Suprapubic skin (tissue), 4 donors: ENCODE data around the gene DCXR. TPM values are rescaled to one million over a fixed set of nuclear protein-coding genes. Genes with fewer than 3 reads are reported as not detected.

ENCODE experiments used
- DNase-seq, 2 donors: peaks; one replicate each; pipeline ENCODE4 v3.0.0-alpha.2; 2019; ENCODE audit warnings: low spot score in 2 of 2
- H3K27ac ChIP-seq: fragments of 200-600 bp; sonication (generic); one replicate; pipeline ENCODE4 v1.5.1; 2019
- H3K27me3 ChIP-seq: fragments of 200-600 bp; sonication (generic); one replicate; pipeline ENCODE4 v1.5.1; 2019
- H3K36me3 ChIP-seq: fragments of 200-600 bp; sonication (generic); one replicate; pipeline ENCODE4 v1.5.1; 2019
- H3K4me1 ChIP-seq: fragments of 200-600 bp; sonication (generic); one replicate; pipeline ENCODE4 v1.5.1; 2019
- H3K4me3 ChIP-seq: fragments of 200-600 bp; sonication (generic); one replicate; pipeline ENCODE4 v1.5.1; 2019; ENCODE audit warnings: mild to moderate bottlenecking
- H3K9me3 ChIP-seq: fragments of 200-600 bp; sonication (generic); one replicate; pipeline ENCODE4 v1.5.1; 2019
- EP300 ChIP-seq: sonication (generic); formaldehyde crosslinking; IDR thresholded peaks from one replicate; pipeline ENCODE4 v1.6.1; 2017; ENCODE audit warnings: antibody characterized with exemption
- POLR2A ChIP-seq, 2 donors: fragments of 450-650 bp; IDR thresholded peaks; one replicate each; pipeline ENCODE4 v1.6.1; 2017; ENCODE audit warnings: antibody characterized with exemption in 2 of 2, mild to moderate bottlenecking in 2 of 2, moderate library complexity in 2 of 2
- POLR2AphosphoS5 ChIP-seq, 3 donors: sonication (generic); formaldehyde crosslinking; IDR thresholded peaks; one replicate each; pipeline ENCODE4 v1.6.1; 2017; ENCODE audit warnings: antibody characterized with exemption in 3 of 3
- WGBS: methylation state at CpG from one replicate; pipeline ENCODE4 v1.1.5; 2018; 5-methylcytosine and 5-hydroxymethylcytosine counted together
- total RNA-seq, 4 donors: library from RNA; depleted of rRNA; stranded (reverse); fragments of >200 nt; gene quantifications; one replicate each; pipeline ENCODE4 v1.1.0, GENCODE V29; 2016
- TF ChIP-seq, protein P1 (sequence below), 2 donors: fragments of 200-600 bp in 1 of 2; fragments of 450-650 bp in 1 of 2; sonication (generic) in 1 of 2; IDR thresholded peaks; one replicate each; pipeline ENCODE4 v1.5.1; 2016 to 2019; ENCODE audit warnings: antibody characterized with exemption in 2 of 2, mild to moderate bottlenecking in 1 of 2, moderate library complexity in 1 of 2

Gene DCXR
- total RNA-seq, 4 donors from 2014 or later, result 160 to 267 (median 222) TPM

DNA sequence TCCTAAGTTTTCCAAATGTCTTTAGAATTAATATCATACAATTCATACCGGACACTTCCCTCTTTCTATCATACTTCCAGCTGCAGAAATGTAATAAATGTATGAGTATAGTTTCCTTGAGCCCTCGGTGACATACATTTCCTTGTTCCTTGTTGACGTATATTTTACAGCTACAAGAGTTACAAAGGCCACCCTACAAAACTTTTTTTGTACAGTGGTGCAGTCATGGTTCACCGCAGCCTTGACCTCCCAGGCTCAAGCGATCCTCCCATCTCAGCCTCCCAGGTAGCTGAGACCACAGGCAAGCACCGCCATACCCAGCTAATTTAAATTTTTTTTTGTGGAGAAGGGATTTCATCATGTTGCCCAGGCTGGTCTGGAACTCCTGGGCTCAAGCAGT is 35.3 kb upstream of the DCXR start:
- Histone ChIP-seq H3K4me3 (no peak overlapping the region), H3K36me3 (no peaks in the 10 kb centered on the region), H3K27me3 (no peaks in the 10 kb centered on the region), H3K4me1 (no peaks in the 10 kb centered on the region), H3K27ac (no peak overlapping the region), H3K9me3 (no peaks in the 10 kb centered on the region)
- DNase-seq, result no peak
- TF ChIP-seq, protein P1, sequence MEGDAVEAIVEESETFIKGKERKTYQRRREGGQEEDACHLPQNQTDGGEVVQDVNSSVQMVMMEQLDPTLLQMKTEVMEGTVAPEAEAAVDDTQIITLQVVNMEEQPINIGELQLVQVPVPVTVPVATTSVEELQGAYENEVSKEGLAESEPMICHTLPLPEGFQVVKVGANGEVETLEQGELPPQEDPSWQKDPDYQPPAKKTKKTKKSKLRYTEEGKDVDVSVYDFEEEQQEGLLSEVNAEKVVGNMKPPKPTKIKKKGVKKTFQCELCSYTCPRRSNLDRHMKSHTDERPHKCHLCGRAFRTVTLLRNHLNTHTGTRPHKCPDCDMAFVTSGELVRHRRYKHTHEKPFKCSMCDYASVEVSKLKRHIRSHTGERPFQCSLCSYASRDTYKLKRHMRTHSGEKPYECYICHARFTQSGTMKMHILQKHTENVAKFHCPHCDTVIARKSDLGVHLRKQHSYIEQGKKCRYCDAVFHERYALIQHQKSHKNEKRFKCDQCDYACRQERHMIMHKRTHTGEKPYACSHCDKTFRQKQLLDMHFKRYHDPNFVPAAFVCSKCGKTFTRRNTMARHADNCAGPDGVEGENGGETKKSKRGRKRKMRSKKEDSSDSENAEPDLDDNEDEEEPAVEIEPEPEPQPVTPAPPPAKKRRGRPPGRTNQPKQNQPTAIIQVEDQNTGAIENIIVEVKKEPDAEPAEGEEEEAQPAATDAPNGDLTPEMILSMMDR (IDR thresholded peaks at IDR 0.05), result no peak
- TF ChIP-seq EP300, result no peak
- TF ChIP-seq POLR2AphosphoS5 (IDR thresholded peaks at IDR 0.05), result no peak
- no peak for TF ChIP-seq POLR2A (IDR thresholded peaks at IDR 0.05)
- 92% methylated on average over 5 of the region's 6 CpGs for WGBS

DNA sequence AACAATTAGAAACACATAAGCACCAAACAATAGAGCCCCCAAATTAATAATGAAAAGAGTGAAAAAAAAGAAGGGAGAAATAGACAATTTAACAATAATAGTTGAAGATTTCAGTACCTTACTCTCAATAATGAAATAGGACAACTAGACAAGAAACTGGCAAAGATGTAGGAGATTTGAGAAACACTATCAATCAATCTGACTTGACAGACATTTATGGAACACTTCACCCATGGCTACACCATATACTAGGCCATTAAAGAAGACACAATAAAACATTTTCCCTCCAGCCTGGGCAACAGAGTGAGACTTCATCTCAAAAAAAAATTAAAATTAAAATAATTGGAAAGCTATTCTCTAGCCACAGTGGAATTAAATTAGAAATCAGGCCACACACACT is 33.1 kb upstream of the DCXR start:
- H3K27me3 ChIP-seq, result no peaks in the 10 kb centered on the region
- H3K27ac ChIP-seq, result no peak overlapping the region
- TF ChIP-seq EP300 (no peak), POLR2AphosphoS5 (IDR thresholded peaks at IDR 0.05) (no peak), POLR2A (IDR thresholded peaks at IDR 0.05) (no peak)
- TF ChIP-seq, protein P1 (IDR thresholded peaks at IDR 0.05), result no peak
- DNase-seq, result no peak
- H3K4me3 ChIP-seq, result no peak overlapping the region
- H3K36me3 ChIP-seq, result no peaks in the 10 kb centered on the region
- H3K4me1 ChIP-seq, result peaks cover 9% of the 10 kb centered on the region
- H3K9me3 ChIP-seq, result no peaks in the 10 kb centered on the region

DNA sequence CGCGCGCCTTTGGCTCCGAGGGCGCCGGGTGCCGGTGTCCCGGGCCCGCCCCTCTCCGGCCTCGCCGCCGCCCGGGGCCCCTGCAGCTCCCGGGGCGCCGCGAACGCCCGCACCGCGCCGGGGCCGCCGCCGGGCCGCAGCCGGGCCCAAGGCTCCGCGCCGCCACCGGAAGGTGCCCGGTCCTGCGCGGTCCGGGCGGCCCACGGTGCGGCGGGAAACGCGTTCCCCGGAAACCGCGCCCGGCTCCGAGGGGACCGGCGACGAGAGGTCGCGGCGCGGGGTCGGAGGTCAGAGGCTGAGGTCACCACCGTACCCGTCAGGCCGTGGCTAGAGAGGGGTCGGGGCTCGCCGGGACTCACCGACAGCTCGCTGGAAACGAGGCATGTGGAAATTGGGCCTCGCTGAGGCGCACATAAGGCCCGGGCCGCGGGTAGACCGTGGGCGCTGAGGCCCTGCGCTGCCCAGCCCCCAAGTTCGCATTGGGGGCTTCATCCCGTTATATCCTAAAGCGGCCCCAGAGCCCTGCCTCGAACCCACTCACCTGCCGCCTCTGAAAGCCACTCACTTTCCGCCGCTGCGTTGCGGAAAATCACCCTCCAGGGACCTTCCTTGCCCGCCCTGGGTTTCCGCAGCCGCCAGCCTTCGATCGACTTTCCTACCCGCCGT is 28.3 kb upstream of the DCXR start, which contains the start of gene DUS1L:
Gene DUS1L, minus strand, starts transcription at position 167 of the 666 bp plus-strand sequence. CDS start 745 bp downstream, outside the sequence.
- Histone ChIP-seq H3K4me1 (peaks cover 38% of the 10 kb centered on the region), H3K4me3 (peak within 1 kb of the TSS; percentile 96), H3K9me3 (no peaks in the 10 kb centered on the region), H3K27me3 (no peaks in the 10 kb centered on the region), H3K27ac (peak within 1 kb of the TSS; percentile 85), H3K36me3 (peaks cover 32% of the 10 kb centered on the region)
- 37% methylated on average over 15 of the region's 88 CpGs for WGBS
- TF ChIP-seq EP300, result no peak
- peak in 1 of 2 donors; percentile 50 for TF ChIP-seq POLR2A (IDR thresholded peaks at IDR 0.05)
- peak in 2 of 3 donors; percentile 26 to 88 for TF ChIP-seq POLR2AphosphoS5 (IDR thresholded peaks at IDR 0.05)
- DNase-seq, result no peak

DNA sequence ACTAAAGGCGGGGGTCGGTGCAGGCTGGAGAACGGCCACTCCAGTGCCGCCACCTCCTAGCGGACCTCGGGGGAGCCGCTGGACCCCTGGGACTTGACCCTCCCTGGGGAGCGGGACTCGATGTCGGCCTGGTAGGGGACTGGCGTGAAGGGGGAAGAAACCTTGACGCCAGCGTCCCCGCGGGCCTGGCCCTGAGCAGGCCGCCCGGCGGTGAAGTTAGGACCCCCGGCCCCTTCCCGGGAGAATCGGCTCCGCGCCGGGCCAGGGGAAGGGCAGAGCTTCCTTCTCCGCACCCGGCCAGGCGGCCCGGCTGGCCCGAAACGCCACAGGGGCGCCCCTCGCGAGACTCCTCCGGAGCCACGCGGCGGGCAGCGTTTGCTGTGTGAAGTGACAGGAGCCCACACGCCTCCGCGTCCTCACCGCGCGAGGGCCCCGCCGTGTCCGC is 27.7 kb upstream of the DCXR start:
- H3K27ac ChIP-seq, result peak overlapping the region; percentile 85
- H3K4me1 ChIP-seq, result peaks cover 38% of the 10 kb centered on the region
- no peaks in the 10 kb centered on the region for H3K9me3 ChIP-seq
- H3K4me3 ChIP-seq, result peak overlapping the region; percentile 96
- TF ChIP-seq POLR2A (IDR thresholded peaks at IDR 0.05), result no peak
- 0% methylated on average over 12 of the region's 47 CpGs for whole genome bisulfite sequencing
- DNase-seq, result no peak
- H3K36me3 ChIP-seq, result peaks cover 37% of the 10 kb centered on the region
- no peaks in the 10 kb centered on the region for H3K27me3 ChIP-seq

DNA sequence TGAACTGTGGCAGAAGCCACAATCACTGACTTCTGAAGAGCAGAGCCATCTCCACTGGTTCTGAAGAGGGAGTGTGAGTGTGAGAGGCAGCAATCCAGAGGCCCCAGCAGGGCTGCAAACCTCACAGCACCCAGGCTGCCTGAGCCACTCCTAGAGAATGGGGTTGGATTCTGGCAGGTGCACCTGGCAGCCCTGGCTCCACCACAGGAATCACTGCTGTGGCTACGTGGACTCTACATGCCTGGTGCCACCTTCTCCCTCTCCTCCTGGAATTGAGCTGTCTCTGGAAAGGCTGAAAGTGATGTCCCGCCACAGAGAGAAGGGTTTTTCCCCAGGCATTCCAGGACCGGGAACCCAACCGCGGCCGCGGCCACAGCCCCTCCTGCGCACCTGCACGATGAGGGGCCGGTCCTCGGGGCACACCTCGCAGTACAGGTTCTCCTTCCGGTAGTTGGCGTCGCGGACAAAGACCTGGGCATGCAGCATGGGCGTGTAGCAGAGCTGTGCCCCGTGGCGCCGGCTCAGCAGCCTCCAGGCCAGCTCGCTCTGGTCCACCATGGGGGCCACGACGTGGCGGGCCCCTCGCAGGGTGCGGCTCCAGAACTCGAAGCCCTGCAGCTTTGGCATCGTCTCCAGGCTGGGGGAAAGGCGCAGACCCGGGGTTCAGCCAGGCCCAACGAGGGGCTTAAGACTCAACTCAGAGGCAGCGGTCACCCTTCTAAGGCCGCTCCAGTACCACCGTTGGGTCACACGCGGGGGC is 27.1 kb upstream of the DCXR start:
- TF ChIP-seq, protein P1 (IDR thresholded peaks at IDR 0.05), result no peak
- TF ChIP-seq POLR2A (IDR thresholded peaks at IDR 0.05) (no peak), EP300 (no peak), POLR2AphosphoS5 (IDR thresholded peaks at IDR 0.05) (no peak)
- Histone ChIP-seq H3K27me3 (no peaks in the 10 kb centered on the region), H3K4me3 (peak overlapping the region; percentile 96), H3K27ac (peak overlapping the region; percentile 85), H3K4me1 (peaks cover 38% of the 10 kb centered on the region), H3K9me3 (no peaks in the 10 kb centered on the region), H3K36me3 (peaks cover 43% of the 10 kb centered on the region)
- WGBS, result 12% methylated on average over 7 of the region's 36 CpGs
- no peak for DNase-seq
